Stimulated activated CD8-positive, alpha-beta memory T cell treated with anti-CD3 and anti-CD28 coated beads, Interleukin-12 subunit alpha, Interleukin-12 subunit beta, amount 100 ng/mL, for 24 hours (primary cell): ENCODE results near the gene FUBP3.

Experiments used
- DNase-seq: peaks from one replicate; pipeline ENCODE4 v3.0.0-alpha.2; 2020; ENCODE audit errors: extremely low read depth

The FUBP3 gene

DNA sequence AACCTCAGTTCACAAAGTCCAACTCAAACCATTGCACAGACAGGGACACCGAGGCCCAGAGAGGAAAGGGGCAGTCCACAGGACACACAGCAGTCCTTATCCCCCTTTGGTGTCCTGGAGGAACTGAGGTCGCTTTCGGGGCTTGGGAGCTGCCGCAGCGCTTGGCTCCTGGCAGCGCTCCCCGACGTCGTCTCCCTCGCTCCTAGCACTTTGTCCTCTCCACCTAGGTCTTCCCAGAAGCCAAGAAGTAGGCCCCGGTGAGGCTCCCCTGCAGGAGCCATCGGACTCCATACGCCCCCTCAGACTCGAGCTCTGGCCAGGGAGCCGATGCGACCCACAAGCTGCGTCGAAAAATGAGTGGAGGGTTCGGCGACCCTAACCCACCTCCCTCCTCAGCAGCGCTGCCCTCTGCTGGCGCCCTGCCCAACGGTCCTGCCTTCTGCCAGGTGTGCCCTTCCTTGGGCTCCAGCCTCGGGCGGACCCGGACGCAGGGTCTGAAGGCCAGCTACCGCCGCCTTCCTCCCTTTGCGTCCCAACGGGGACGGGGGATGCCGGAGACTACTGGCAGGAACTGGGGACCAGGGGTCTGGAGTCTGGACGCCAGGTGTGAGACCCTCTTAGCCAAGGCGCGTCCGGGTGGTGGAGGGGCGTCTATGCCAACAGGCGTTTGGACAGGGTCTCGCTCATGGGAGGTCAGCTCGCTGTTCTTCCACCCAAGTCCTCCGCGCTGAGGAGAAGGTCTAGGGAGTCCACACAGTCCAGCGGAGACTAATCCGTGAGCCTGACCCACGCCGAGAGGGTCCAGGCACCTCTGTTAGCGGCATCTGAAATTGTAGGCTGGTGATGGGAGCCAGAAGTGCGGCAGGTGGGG lies 83.0 kb downstream of the FUBP3 start:
- no peak for DNase-seq

DNA sequence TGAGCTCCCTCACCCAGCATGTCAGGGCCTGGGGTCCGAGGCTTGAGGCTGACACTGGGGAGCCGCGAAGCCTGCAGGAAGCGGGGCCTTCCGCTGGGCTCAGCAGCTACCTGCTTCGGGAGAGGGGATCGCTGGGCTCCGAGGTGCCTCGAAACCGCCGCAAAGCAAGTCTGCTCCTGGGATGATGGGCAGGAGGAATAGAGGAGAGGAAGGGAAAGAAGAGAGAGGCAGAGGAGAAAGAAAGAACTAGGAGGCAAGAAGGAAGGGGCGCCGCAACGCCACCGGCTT lies 83.5 kb downstream of the FUBP3 start:
- no peak for DNase-seq

DNA sequence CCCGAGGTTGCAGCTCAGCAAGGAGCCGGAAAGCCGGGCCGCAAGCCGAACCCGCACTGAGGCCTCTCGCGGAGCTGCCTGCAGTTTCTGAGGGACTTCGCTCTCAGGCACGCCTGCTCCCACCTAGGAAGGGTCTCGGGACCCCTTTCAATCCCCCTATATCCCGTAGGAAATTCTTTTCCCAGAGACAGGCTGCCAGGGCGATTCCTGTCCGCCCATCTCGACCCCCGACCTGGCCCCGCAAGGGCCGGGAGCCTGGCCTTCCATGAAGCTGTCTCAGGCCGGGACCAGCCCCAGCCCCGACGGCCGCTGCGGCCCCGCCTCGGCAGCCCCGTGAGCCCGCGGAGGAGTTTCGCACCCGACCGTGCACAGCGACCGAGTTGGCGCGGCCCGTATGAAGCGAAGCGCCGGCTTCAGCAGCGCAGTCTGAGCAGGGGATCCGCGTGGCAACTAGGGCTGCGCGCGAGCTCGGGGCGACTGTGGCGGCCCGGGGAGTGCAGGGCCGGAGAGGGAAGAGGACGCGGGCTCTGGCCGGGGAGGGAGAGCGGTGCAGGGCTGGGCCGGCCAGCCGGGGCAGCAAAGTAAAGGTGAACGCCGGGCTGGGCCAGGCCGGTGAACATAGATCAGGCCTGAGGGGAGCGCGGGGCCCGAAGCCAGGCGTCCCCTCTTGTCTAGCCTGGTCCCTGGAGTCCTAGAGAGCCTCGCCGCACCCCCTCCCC lies 84.0 kb downstream of the FUBP3 start:
- no peak for DNase-seq

DNA sequence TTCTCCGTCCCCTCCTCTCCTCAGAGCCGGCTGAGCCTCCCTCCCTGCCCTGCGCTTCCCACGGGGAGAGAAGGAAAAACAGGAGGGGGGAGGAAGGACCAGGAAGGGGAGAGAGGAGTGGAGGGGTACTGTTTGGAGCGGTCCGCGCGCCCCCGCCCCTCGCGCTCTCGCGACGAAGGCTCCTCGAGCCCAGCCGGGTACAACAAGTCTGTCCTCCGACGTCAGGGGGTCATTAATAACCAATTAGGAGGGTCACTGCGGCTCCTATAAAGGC lies 84.5 kb downstream of the FUBP3 start:
- DNase-seq = no peak

DNA sequence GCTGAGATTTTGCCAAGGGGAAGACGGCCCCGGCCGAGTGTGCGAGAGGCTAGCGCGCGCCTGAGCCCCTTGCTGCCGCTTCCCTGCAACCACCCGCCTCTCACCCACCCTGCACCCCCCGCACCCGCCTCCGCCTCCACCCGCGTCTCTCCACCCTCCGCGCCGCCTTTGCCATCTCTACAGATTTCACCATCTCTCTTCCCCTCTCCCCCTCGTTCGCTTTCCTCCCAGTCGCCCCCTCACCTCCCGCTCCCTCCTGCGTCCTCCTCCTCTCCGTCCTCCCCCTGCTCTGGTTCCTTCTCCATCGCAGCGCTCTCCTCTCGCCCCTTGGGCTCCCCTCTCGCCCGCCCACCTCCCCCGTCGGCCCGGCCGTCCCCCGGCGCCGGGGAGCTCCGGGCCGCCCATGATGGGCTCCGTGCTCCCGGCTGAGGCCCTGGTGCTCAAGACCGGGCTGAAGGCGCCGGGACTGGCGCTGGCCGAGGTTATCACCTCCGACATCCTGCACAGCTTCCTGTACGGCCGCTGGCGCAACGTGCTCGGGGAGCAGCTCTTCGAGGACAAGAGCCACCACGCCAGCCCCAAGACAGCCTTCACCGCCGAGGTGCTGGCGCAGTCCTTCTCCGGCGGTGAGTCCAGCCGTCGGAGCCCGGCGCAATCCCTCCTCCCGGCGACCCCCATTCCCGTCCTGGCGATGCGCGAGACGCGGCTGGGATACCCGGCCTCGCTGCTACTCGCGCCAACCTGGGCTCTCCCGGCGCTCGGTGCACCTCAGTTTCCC lies 85.1 kb downstream of the FUBP3 start, which contains the start of gene PRDM12:
TSS of gene PRDM12 (plus strand) at position 344 of the 778 bp plus-strand sequence. CDS start at position 404, 60 bp downstream.
- no peak for DNase-seq

DNA sequence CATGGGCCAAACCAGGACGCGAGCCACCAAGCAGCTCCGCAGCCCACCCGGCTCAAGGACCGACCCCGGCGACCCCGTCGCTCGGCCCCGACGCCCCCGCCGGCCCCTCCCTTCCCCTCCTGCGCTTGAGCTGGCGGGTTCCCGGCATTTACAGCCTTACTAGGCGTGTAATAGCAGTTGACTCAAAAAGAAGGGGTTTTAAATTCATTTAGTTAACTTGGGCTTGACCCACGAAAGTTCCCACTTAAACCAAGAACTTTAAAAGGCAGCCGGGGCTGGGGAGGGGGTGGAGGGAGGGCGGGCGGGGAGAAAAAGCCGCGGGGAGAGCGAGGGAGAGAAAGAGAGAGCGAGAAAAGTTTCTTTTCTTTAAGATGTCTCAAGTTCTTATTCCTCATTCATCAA lies 85.7 kb downstream of the FUBP3 start:
- DNase-seq = no peak

DNA sequence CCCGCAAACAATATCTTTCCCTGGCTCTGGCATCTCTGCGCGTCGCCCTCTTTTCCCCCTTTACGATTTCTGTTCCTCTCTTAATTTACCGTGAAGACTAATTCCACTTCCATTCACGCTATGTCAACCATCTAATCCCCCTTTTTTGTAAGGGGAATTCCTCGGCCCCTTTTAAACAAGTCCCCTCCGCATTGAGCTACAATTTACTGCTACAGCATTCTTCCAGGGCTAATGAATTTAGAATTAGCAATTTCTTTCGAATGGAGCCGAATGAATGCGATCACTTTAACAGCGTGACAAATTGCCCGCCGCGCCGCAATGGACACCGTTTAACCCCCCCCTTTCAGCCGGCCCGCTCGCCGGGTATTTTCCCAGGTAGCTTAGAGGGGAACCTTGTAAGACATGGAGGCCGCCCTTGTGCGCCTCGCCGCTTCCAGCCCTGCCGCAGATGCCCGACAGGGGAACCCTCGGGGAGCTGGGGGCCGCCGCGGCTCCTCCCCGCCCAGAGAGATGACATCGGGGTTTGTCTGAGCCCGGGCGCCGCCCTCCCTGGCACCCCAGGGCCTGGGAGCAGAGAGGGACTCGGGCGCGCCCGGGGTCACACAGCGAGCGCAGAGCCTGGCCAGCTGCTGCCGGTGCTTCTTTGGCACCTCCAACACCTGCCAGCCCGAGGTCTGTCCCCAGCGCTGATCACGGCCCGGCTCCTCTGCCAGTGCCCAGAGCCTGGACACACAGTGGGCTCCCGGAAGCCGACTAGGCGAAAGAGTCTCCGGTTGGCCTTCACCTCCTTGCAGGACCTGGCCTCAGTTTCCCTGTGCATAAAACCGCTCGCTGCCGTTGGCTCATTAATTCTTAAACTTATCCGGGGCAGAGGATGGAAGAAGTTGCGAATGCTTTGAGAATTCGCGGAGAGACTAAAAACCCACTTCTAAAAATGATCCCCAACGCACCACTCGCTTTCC lies 86.3 kb downstream of the FUBP3 start:
- no peak for DNase-seq

DNA sequence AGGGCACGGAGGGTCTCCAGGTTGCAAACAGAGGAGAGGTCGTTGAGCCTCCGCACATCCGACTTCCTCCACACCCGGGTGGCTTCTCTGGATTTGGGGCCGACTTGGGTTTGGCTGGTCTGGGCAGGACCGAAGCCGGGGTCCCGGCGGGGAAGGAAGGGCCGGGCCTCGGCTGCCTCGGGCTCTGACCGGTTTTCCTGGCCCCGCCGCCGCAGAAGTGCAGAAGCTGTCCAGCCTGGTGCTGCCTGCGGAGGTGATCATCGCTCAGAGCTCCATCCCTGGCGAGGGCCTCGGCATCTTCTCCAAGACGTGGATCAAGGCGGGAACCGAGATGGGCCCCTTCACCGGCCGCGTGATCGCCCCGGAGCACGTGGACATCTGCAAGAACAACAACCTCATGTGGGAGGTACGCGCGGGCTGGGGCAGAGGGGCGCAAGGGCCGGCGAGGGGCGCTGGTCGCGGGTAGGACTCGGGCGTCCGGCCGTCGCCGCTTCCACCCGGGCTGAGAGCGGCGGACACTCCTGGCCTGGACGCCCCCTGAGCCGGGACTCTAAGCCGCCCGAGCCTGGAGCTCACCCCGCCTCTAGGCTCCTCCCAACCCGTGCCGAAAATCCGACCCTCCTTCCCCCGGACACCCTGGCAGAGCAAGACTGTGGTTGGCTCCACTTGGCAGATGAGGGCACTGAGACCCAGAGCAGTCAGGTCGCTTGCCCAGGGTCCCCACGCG lies 87.2 kb downstream of the FUBP3 start:
- no peak for DNase-seq

DNA sequence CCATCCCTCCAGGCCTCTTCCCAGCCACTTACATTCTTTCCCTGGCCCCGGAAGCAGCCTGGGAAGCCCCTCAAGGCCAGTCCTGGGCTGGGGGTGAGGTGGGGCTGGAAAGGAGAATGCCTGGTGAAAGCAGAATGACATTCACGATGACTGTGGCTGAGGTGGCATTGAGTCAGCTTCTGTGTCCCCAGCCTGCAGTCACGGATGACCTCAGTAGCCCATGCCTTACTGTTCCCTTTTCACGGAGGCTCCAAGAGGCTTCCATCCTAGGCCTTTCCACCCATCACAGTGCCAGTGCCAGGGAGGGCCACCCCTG lies 87.7 kb downstream of the FUBP3 start:
- DNase-seq = no peak

DNA sequence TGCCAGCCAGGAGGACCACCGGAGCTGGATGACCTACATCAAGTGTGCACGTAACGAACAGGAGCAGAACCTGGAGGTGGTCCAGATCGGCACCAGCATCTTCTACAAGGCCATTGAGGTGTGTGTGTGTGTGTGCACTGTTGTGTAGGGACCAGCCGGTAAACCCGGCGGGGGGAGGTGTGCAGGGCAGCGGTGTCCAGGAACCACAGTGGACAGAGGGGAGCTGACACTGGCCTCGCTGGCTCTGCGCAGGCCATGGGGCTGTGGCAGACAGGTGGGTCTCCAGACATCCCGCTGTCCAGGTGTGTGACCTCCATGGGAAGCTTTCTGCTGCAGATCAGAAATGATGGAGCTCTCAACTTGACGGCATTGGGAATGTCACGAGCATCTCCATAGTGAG lies 88.8 kb downstream of the FUBP3 start:
- no peak for DNase-seq

DNA sequence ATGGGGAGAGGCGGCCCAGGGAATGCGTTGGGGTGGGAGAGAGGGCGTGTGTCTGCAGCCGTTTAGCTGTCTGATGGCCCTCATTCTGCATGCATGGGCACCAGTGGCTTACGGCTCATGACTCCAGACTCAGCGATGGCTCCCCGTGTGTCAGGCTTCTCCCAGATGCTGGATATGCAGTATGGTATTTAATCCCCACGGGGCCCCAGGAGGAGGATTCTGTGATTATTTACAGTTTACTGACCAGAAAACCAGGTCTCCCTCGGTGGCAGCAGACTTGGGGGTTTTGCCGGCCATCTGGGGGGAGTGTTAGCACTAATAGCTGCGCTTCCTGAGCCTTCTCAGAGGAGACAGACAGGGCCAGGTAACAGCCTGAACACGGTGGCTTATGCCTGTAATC lies 89.3 kb downstream of the FUBP3 start:
- DNase-seq = no peak

DNA sequence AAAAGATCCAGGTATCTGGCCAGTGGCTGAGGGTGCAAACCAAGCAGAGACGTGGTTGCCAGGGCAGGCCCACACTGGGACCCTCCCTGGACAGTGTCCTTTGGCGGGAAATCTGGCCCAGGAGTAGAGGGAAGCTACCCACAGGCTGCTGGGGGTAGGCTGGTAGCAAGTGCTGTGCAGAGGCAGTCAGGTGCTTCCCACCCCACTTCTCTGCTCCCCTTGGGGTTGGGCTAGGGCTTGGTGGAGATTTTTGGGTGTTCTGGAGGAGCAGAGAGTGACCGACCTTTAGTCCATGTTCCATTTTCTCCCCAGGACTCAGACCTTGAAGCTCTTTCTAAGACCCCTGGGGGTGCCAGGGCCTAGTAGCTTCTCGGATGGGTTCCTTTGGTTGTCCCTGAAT lies 90.6 kb downstream of the FUBP3 start:
- no peak for DNase-seq

DNA sequence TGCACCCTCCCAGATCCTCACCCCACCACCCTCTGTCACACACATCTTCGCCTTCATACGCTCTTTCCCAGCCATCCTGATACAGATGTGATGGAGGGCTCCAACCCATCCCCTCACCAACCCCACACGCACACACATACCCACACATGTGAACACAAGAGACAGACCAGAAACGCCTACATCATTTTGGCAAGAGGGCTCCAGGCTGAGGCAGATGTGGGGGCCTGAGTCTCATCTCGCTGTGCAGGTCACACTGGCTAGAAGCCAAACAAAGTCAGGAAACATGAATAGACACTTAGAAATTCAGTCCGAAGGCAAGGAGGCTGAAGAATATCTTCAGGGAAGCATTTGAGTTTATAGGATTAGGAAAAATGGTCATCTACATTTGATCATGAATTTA lies 91.3 kb downstream of the FUBP3 start:
- DNase-seq = no peak

DNA sequence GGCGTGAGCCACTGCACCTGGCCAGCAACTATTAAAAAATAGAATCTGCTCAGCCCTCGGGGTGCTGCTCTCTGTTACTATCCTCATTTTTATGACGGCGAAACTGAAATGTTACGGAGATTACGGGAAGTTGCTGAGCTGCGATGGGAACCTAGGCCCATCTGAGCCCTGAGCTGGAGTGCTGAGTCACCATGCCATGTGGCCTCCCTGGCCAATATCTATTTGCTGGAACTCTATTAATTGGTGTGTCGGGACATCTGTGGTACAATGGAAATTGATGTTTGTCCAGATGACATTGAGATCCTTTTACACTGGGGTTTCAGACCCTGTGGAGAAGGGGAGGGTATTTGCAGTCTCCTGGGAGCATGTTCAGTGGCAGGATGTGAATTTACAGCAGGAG lies 93.1 kb downstream of the FUBP3 start:
- no peak for DNase-seq

DNA sequence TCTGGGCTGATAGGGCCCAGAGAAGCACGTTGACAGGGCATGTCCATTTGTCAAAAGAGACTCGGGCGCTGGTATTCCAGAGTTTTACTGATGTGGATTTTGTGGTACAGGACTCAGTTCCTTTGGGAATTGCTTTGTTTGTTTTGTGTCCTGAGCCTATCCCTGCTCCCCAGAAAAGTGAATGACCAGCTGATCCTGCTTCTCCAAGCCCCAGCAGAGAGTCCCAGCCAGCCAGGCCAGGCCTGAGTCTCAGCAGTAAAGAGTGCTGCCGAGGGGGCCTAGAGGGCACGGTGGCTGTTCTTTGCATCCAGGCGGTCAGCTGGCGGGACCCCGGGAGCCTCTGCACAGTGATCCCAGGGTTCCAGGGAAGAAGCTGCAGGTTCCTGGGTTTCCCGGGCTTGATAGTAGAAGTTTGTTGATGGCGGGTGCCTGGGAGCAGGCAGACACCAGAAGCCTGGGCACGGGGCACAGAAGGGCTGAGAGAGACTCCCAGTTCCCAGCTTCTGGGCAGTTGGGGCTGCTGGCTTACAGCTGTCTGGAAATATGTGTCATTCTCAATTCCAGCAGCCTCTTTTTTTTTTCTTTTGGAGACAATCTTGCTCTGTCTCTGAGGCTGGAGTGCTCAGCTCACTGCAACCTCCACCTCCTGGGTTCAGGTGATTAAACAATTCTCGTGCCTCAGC lies 93.7 kb downstream of the FUBP3 start:
- no peak for DNase-seq

DNA sequence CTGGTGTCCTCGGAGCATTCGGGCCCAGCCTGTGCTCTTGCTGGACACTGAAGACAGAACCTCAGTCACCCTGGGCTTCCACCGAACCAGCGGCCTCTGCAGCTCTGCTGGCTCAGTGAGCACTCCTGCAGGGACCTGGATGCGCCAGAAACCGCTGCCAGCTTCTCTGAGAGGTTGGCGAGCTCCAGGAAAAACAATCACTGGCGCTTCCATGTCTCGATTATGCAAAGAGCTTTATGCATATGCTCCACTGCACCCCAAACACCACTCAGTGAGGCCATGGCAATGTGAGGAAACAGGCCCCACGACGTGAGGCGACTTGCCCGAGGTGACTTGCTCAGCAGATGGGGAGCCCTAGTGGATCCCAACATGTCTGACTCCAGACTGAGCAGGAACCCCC lies 96.0 kb downstream of the FUBP3 start:
- DNase-seq = no peak

DNA sequence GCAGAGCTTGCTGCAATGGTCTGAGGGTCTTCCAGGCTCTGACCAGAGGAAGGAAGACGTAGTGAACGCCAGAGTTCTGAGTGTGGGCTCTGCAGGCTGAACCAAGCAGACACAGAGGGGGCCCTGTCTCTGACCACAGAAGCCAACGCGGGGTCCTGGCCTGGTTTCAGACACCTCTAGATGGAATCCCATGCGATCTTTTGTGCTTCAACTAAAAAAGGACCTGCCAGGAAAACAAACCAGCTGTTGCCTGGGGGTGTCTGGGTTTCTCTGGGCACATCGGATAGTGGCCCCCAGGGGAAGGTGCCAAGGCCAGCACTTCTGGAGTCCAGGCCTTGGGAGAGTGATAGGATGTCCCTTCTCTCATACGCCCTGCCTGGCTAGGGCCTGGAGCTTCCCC lies 97.9 kb downstream of the FUBP3 start:
- no peak for DNase-seq

DNA sequence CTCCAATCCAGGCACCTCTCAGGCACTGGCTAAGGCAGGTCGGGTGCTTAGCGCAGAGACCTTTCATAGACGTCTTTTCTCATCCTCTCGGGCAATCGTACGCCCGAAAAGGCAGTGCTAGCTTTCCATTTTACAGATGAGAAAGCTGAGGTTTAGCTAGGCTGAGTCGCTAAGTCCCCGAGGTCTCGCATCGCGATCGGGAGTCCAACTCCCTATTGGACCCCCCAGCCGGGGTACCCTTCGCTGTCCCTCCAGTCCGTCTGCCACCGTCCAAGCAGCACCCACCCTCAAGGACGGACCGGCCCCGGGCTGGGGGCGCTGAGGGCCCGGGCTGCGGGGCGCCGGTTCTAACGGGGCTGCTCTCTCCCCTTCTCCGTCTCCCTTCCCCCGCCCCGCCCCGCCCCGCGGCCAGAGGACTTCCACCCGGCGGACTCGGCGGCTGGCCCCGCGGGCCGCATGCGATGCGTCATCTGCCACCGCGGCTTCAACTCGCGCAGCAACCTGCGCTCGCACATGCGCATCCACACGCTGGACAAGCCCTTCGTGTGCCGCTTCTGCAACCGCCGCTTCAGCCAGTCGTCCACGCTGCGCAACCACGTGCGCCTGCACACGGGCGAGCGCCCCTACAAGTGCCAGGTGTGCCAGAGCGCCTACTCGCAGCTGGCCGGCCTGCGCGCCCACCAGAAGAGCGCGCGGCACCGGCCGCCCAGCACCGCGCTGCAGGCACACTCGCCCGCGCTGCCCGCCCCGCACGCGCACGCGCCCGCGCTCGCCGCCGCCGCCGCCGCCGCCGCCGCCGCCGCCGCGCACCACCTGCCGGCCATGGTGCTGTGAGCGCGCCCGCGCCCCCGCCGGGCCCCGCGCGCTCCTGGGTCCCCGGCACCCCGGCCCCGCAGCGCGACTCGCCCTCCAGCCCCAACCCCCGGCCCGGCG lies 101.7 kb downstream of the FUBP3 start:
- DNase-seq = peak; percentile 30

DNA sequence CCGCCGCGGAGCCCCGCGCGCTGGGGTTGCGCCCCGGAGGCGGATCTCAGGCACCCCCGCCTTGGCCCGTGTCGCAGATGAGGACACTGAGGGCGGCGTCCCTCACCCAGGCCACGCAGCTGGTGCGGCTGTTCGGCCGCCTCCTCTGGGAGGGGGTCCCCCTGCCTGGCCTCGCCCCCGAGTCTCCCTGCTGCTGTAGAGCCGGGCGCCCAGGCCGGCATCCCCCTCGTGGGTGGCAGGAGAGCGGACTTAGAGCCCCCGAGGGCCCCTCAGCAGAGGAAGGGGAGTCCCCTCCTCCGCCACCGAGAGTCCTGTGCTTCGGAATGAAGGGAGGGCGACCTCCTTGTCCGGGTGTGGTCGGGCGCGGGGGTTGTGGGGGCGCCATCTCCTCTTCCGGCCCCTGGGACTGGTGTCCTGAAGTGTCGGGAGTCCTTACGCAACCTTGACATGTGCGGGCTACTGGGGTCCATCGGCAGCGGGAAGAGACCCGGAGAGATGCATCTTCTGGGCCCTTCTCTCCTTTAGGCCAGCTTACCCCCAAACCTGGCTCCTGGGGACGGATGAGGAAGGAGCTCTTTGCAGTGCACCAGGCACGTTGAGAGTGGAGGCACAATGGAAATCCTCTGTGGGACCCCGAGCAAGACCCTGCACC lies 102.5 kb downstream of the FUBP3 start:
- DNase-seq = no peak
